ENCODE data around the gene GASK1B.

Gene GASK1B

GRCh38 chr4:158182736-158183135 lies 9.9 kb upstream of the GASK1B start:
- no peak for DNase-seq

DNA sequence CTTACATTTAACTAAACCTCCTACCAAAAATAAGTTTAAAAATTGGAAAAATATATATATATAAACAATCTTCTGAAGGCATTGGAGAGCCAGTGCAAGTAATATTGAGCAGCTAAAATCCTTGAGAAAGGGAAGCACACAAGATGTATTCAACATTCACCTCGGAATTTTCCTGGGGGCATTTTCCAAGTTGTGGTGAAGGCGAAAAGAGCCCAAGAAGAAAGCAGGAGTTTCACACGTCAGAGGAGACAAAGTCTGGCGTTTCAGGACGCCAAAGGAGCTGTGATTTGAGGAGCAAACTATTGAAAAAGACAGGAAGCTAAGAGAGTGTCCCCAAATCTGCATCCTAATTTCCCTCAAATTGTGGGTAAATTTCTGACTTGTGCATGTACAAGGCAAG lies 9.1 kb upstream of the GASK1B start:
- no peak for DNase-seq

- DNase-seq, result no peak
These were observed 6.6 kb upstream of the GASK1B start for GRCh38 chr4:158179465-158179864.

GRCh38 chr4:158176776-158177175 lies 4.0 kb upstream of the GASK1B start:
- DNase-seq, result no peak

DNA sequence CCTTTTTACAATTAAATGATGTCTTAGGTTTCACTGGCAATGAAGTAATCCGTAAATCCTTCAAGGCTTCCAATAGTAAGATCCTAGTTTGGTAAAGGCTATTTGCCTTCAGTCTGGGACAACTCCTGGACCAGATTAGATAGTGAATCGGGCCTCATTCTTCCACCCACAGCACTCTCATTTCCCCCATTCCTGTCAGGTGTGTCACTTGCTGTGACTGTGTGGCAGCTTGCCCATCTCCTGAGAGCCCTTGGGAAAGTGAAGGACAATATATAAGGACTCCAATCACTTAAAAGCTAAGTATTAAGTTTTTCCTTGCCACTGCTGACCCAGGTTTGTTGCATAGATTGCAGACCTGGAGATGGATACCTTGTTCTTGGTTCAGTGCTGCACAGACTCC lies 3.3 kb upstream of the GASK1B start:
- DNase-seq, result no peak

DNA sequence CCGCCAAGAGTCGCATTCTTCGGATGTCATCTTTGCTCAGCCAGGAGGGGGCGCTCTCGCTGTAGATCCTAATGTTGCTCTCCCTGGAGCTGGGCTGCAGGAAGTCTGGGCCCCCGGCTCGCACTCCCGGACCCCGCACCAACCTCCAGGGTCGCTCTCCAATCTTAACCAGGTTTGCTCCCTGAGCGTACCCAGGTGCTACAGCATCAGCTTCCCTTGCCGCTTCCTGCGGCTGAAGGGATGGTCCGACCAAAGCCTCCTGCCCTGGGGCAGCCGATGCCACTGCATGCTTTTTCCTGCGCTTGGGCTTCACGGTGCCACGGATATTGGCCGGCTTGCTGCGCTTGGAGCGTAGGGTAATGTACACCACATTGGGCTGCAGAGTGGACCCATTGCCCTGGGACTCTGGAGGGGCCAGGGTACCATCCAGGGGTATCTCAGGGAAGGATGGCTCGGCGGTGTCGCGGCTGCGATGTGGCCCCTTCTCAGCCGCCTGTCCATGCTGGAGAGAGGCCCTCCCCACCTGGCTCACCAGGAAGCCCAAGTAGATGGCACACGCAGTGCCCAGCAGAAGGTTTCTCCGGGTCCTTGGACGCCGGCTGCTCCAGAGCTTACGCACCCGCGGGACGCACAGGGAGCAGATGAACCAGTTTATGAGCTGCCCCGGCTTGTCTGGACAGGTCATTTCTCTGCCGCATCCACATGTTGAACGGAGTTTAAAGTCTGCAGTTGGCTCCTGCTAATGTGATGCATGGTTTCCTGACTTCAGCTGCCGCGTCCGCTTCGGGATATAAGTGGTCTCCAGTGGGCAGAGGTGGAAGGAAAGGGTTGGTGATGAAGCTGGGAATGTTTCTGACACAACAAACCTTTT lies 1.9 kb downstream of the GASK1B start:
- DNase-seq, result no peak

- DNase-seq, result no peak
These were observed 2.7 kb downstream of the GASK1B start for GRCh38 chr4:158169931-158170690.

GRCh38 chr4:158169506-158169905 lies 3.3 kb downstream of the GASK1B start:
- no peak for DNase-seq

DNA sequence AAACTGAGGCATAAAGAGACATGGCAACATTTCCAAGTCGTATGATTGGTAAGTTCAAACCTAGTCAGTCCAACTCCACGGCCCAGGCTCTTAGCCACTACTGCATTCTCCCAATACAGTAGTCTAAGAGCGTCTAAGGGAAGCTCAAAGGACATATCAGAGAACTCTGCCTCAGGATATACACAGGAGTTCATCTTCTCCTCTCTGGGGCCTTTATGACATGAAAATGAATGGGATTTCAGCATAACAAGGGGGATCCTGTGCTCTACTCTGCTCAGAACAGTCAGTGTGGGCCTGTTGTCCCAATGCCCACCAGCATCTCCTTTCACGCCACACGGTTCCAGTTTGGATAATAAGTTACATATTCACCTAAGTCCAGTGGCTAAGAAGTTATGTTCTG lies 4.2 kb downstream of the GASK1B start:
- no peak for DNase-seq

- DNase-seq, result no peak
These were observed 6.1 kb downstream of the GASK1B start for GRCh38 chr4:158166701-158167100.

- DNase-seq, result no peak
These were observed 8.0 kb downstream of the GASK1B start for GRCh38 chr4:158164768-158165213.

DNA sequence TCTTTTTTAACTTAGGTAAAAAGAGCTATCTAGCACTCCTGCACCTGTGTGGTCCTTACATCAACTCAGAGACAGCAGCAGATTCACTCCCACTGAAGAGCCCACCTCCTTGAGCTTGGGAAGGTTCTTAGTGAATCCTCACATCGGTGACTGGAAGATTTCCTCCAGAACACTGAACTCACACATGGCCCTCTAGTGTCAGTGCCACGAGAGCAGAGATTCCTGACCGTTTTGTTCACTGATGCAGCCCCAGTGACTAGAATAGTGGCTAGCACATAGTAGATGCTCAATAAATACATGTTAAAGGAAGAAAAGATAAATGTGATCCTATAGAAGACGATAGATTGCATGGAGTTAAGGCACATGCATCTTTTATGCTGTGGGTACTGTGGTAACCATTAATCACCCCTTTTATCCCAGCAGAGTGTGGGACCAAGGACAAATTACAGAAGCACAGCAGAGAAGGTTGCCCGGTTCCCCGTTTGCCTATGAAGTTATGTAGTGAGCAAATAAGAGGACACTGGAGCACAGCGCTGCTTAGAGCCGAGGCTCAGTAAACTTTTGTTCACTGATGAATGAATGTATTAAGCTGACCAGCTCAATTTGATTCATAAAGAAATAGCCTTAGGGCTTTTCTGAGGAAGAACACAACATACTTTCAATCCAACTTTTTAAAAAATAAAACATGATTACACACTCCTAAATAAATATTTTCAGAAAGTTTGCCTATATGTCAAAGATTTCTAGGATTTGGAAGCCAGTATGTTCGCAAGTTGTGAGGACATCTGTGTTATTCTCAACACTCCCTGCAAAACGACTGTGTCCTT lies 8.7 kb downstream of the GASK1B start:
- no peak for DNase-seq

DNA sequence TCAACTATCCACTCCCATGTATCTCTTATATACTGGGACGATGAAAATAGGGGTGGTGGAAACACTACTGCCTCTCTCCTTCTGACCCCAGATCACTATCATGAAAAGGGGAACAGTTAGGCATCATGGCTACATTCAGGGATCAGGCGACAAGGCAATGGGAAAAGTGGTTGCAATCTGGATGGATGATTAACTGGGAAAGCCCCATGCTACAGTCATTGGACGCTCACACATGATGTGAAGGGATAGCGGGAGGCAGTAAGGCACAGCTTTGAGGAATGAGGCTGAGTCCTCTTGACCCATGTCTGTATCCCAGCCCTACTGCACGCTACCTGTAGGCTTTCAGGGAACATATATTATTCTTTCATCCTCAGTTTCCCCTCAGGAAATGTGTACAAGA lies 10.2 kb downstream of the GASK1B start:
- DNase-seq, result no peak

- DNase-seq, result no peak
These were observed 11.1 kb downstream of the GASK1B start for GRCh38 chr4:158161551-158162354.

GRCh38 chr4:158159718-158160094 lies 13.1 kb downstream of the GASK1B start:
- no peak for DNase-seq

DNA sequence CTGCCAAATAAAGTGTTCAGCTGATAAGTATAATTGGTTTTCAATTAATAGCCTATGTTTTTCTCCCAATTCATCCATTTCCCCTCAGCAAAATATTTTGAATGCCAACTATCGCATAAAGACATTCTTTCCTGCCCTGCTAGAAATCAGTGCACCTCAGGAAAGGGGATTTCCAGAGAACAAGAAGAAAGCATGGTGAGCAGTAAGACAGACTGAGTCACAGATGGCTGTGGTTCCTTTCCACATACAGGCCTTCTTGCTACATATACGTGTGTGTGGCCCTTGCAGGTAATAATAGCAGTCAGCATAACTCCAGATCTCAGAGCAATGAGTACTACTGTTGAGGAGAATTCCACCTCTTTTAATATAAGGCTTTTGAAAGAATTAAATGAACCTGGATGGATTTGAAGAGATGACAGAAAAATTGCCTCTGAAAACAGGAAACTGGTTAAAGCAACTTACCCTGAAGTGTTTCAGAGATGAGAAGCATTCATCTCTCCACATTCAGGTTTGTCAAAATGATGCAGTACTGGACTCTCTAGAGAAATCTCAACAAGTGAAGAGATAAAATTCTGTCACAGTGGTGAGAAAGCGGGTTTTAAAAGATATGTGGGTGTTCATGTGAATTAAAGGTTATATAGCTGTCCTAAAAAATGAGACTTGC lies 13.6 kb downstream of the GASK1B start:
- no peak for DNase-seq

DNA sequence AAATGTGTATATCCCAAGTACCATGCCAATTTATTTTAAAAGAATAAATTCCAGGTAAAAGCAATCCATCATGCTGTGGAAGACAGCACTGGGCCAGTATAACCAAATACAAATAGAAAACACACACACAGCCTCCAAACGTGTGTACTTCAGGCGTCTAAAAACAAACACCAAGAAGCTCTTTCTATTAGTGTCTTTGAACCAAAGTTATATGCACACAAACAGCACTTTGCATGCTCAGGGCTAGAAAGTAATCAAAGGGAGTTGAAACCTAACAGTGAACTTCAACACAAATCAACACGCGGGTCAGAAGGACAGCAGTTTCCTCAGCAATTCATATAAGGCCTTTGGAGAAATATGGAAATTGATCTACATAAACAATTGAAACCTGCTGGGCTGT lies 15.4 kb downstream of the GASK1B start:
- DNase-seq, result no peak

DNA sequence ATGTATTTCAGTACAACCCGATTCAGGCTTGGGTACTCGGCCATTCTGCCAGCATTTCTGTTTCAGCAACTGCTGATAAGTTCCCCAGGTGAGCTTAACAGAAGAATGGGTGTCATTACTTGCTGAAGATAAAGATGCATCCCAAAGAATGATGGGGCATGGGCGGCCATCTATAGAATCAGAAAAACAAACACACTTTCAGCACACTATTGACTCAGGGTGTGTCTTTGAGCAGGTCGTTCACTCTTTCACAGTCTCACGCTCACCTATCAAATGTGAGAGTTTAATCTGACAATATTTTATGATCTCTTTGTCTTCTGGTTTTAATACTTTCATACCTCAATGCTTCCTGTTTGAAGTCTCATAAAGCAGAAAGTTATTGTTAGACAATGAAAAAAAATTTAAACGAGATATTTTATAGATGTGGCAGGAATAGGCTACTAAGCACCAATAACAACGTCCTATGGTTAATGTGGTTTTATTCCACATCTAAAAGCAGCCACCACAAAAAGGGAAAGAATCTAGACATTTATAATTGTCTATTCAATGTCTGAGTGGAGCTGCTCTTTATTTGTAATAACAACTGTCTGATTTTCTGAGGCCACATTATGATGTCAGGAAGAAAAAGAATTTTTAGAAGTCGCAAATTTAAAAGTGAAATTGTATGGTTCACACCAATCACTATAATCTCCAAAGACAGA lies 17.0 kb downstream of the GASK1B start:
- DNase-seq, result no peak

- no peak for DNase-seq
These were observed 25.7 kb downstream of the GASK1B start for GRCh38 chr4:158147151-158147550.

- no peak for DNase-seq
These were observed 26.1 kb downstream of the GASK1B start for GRCh38 chr4:158146736-158147135.

DNA sequence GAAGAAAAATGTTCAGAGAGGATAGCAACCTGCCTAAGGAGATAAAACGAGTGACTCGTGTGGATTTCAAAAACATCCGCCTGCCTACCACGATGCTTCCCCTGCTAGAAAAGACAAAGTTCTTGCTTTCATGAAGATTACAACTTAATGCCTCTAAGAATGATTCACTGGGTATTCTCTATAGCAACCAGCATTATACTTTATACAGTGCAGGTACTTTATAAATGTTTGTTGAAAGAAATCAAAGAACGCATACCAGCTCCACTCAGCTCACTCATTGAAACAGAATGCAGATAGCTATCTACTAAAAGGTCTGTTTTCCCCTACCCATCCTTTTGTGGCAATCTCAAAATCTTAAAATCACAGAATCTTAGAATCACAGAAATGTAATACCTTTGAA lies 33.7 kb downstream of the GASK1B start:
- DNase-seq, result no peak

Data from activated effector memory CD4-positive, alpha-beta T cell treated with Interleukin-2 at 50 U/mL for 16 hours (primary cell).